GM18498 (cell line): Measurements from ENCODE around the gene GLIS1.
"Not testable (repeated sequence)": the region's sequence is repeated elsewhere in the genome, so short reads cannot be mapped to it uniquely, and the experiment has no call there.

Experiments
- ATAC-seq: cut with Tn5 transposase; IDR thresholded peaks from one replicate; pipeline ENCODE4 v1.9.1; 2021; ENCODE audit warnings: mild to moderate bottlenecking, moderate library complexity; ENCODE audit not compliant: unreplicated experiment

GLIS1 gene

DNA sequence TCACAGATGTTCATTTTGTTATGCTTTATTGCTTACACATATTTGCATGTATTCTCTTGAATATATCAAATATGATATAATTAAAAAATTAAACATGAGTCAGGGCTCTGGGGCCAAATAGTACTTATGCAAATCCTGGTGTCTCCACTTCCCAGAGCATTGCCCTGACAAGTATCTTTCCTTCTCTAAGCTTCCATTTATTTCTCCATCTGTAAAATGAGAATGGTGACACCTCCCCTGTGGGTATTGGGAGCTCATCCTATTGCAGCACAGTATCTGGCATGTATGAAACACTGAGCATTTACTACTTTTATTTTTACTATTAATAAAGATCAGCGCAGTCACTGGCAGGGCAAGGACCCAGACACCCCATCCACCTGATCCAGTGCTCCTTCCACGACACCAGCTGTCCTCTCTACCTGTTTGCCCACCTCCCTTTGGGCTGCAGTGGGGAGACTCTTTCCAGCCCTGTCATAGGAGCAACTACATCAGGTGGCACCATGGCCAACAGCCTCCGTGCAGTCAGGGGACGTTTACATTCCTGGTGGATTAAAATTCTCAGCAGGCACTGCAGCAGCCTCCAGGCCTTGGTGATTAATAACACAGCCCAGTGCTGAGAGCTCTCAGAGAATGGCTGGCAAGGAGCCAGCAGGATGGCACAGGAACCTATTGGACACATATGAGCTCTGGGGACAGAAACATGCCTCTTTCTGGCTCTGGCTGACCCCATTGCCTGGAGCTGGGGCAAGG is 166.7 kb downstream of the GLIS1 start:
- ATAC-seq = no peak

- ATAC-seq = no peak
These were observed 170.4 kb downstream of the GLIS1 start for GRCh38 chr1:53568540-53568939.

DNA sequence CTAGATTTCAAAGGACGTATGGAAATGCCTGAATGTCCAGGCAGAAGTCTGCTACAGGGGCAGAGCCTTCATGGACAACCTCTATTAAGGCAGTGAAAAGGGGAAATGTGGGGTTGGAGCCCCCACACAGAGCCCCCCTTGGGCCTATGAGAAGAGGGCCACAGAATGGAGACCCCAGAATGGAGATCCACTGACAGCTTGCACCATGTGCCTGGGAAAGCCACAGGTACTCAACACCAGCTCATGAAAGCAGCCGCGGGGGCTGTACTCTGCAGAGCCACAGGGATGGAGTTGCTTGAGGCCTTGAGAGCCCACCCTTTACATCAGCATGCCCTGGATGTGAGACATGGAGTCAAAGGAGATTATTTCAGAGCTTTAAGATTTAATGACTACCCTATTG is 171.1 kb downstream of the GLIS1 start:
- ATAC-seq = no peak

- ATAC-seq = no peak
These were observed 171.5 kb downstream of the GLIS1 start for GRCh38 chr1:53567450-53567849.

- ATAC-seq = no peak
These were observed 175.4 kb downstream of the GLIS1 start for GRCh38 chr1:53563611-53564010.

- ATAC-seq = no peak
These were observed 176.0 kb downstream of the GLIS1 start for GRCh38 chr1:53562981-53563379.

- ATAC-seq = no peak
These were observed 176.5 kb downstream of the GLIS1 start for GRCh38 chr1:53562291-53562980.

GRCh38 chr1:53561503-53562105 is 177.4 kb downstream of the GLIS1 start:
- ATAC-seq = no peak

GRCh38 chr1:53560581-53561502 is 178.1 kb downstream of the GLIS1 start:
- no peak for ATAC-seq

DNA sequence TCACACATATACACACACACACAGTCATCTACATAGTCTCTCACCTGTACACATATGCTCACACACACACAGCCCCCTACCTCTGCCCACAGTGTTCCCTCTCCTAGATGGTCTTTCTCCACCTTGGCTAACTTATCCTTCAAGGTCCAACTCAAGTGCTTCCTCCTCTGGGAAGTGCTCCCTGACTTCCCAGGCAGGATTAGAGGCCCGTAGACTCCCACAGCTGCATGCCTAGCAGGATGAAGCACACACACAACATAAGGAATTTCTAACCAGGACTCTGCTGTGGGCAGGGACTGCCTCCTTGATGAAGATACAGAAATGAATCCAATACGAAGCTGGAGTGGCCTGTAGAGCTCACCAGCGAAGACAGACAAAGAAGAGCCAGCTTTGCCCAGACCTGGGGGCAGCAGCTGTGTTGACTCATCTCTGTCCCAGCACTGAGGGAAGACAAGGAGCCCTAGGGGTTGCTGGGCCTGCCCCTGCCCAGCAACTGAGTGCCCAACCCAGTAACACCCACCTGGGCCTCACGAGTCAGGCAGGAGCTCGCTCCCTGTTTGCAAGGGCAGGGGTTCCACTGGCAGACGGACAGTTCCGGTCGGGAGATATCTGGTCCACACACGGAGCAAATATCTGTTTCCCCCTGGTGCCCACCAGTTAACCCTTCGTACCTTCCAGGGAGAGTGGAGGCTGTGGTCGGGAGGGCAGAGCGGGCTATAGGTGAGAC is 178.9 kb downstream of the GLIS1 start:
- ATAC-seq = no peak

DNA sequence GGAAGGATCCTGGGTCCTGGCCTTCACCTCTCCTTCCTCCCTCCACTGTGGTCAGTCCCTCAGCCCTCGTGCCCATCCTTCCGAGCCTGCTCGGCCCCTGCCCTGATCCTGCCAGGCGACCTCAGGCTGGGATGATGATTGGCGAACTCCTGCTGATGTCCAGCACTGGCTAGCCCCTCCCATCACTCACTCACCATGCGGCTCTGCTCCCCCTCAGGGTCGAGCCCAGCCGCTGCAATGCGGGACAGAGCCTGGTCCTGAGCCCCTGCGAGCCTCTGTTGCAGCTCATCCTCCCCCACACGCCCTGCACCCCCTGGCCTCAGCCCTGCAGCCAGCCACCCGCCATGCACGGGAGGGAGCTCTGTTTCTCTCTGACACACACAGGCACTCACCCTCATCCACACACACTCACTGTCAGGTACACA is 179.6 kb downstream of the GLIS1 start:
- ATAC-seq = no peak

DNA sequence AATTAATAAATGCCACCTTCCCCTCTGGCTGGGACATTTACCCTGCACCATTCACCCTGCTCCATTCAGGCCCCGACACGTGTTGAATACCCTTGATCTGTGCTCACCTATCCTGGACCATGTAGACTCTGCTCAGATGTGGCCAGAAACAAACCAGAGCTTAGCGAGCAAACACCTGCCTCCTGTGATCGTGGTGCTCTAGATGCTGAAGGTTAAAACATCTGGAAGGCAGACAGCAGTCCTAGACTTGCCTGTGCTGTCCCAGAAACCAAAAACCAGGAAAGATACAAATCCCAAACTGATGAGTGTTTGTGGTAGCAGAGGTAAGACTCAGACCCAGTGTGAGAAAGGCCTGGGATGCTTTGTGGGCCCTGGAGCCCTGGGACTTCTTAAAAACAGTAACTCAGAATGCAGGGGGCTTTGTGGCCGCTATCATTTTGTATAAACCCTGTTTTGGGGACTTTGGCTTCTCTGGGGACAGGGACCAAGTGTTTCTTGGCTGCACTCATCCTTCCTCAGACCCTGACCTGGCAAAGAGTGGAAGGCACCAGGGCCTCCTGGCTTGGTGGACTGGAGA is 180.1 kb downstream of the GLIS1 start:
- no peak for ATAC-seq

DNA sequence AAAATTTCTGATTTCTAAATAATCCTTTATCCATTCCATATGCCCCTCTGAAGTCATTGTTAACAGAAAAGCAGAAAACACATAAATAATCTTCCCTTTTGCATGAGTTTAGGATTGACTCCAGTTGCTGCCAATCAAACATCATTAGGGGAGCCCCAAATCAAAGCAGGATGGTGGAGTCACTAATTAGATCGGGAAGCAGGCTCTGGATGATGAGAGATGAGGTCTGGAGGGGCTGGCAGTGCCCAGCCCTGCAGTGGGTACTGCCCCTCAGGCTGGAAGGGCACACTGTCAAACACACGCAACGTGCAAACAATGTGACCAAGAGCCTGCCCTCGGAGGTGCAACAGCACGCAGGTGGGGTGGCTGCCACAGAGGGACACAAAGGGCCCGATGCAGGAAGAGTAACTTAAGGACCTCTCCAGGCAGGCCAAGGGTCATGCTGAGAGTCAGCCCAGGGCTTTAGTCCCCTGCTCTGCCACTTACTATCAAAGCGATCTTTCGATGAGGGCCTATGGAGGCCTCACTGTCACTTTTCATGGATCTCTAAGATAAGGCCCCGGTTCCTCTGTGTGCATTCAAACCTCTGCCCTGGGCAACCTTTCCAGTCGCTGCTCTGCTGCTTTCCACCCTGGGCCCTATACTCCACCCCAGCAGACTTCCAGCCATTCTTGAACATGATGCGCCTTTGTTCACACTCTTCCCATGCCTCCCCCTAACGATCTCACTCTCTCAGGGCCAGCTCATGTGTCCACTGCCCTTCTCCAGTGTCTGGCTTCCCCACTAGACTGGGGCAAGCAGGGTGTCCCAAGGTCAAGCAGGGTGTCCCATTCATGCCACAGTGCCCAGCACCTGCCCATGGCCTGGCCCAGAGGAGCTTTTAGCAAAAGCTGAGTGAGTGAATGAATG is 180.9 kb downstream of the GLIS1 start:
- ATAC-seq = no peak

DNA sequence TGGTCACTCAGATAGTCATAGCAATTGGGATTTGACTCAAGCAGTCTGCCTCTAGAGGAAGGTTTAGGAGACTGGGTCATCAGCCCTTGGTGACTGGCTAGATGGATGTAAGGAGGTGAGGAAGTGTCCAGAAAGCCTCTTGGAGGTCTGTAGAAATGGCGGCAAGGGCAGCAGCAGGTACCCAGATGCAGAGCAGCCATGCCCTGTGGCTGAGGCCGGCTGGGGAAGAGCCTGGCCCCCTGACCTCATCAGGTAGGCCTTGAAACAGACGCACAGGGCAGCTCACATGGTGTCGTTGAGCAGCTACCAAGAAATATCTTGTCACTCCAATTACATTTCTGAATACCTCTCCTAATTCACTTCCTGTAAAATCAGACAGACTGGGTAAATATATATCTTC is 181.6 kb downstream of the GLIS1 start:
- ATAC-seq = no peak

DNA sequence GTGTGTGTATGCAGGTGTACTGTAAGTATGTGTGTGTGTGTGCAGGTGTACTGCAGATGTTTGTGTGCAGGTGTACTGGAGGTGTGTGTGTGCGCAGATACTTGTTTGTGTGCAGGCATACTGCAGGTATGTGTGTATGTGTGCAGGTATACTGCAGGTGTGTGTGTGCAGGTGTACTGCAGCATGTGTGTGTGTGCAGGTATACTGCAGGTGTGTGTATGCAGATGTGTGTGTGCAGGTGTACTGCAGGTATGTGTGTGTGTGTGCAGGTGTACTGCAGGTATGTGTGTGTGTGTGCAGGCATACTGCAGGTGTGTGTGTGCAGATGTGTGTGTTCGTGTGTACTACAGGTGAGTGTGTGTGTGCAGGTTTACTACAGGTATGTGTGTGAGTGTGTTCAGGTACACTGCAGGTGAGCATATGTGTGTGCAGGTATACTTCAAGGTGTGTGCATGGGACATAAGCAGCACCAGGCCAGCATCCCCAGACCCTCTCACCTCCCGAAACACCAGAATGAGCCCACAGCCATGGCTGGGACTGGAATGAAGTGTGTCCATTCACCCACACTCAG is 182.2 kb downstream of the GLIS1 start:
- ATAC-seq = no peak

- not testable (repeated sequence) for ATAC-seq
These were observed 183.2 kb downstream of the GLIS1 start for GRCh38 chr1:53555620-53556326.

DNA sequence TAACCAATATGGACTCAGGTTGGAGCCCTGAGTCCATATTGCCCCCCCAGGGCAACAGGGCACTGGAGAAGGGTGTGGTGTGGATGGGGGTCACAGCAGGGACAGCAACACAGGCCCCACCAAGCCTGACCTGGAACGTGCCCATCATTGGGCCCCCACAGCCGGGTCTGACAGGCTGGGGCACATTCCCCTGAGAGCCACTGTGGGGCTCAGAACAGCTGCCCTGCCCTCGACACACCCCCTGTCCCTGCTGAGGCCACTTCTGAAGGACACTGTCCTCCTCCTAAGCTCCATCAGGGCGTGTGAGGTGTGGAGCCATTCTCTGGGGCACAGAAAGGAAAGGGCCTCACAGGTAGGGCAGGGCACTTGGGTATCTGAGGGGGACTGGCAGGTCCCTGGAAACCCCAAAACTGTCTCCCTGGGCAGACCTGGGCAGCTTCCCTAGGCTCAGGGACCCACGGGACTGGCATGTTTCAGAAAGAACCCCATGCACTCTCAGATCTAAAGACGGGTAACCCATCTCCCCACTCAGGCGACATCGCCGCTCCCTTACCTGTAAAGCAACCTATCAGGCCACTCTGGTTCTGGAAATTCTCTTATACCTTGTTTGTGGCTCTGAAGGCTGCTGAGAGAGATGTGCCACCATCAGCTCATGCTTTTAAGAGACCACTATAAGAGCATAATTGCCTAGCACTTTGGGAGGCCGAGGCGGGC is 184.2 kb downstream of the GLIS1 start:
- ATAC-seq = no peak
